HCT116 (cell line): Measurements from ENCODE around the gene VAMP3. TPM values are rescaled to one million over a fixed set of nuclear protein-coding genes. Genes with fewer than 3 reads are reported as not detected.

ENCODE experiments used
- ATAC-seq: fragments of 200-7000 bp; cut with Tn5 transposase; 2 replicates; pipeline ENCODE4 v1.9.1; 2020; ENCODE audit warnings: mild to moderate bottlenecking, moderate library complexity
- BruUV-seq: library from RNA; stranded (reverse); fragments of 400-500 nt; replicated peaks from 2 replicates; lab custom pipeline; 2021; lab: Mats Ljungman, UMichigan
- CTCF ChIA-PET: fragments of 300-600 bp; sonication (Branson Sonifier 250); formaldehyde crosslinking; loops from one replicate; lab custom pipeline; 2021; ENCODE audit warnings: antibody characterized with exemption; lab: Charles Lee
- POLR2A ChIA-PET: fragments of 300-600, 350-600 bp; sonication (Branson Sonifier 250); formaldehyde crosslinking; loops from one replicate; lab custom pipeline; 2021; ENCODE audit warnings: antibody characterized with exemption; lab: Charles Lee
- RAD21 ChIA-PET, 2 experiments: fragments of 300-600 bp; sonication (Branson Sonifier 250); formaldehyde crosslinking; loops; one replicate each; lab custom pipeline; 2023; ENCODE audit warnings: low total read pairs in 2 of 2; ENCODE audit not compliant: uncharacterized antibody in 2 of 2, unreplicated experiment in 2 of 2, low non-redundant PET in 1 of 2; lab: Charles Lee
- DNase-seq: peaks from one replicate; pipeline ENCODE4 v3.0.0-alpha.2; 2010; ENCODE audit warnings: low read depth, low spot score
- H2AFZ ChIP-seq: fragments of 200-600 bp; shearing (Covaris generic), sonication (generic); 2 replicates; pipeline ENCODE4 v1.6.1; 2017; ENCODE audit warnings: low read depth, mixed run types, mixed read lengths, antibody characterized with exemption, low read length; ENCODE audit not compliant: poor library complexity, severe bottlenecking
- H3K27ac ChIP-seq: 2 replicates; pipeline ENCODE4 v1.5.1; 2012; ENCODE audit warnings: low read depth, low read length
- H3K27me3 ChIP-seq: fragments of 200-600 bp; sonication (generic); 2 replicates; pipeline ENCODE4 v1.6.1; 2016; ENCODE audit warnings: mixed run types, low read length, mixed read lengths; ENCODE audit not compliant: insufficient read depth
- H3K36me3 ChIP-seq, 2 experiments: fragments of 200-500 bp in 1 of 2; fragments of 200-600 bp in 1 of 2; sonication (Bioruptor generic) in 1 of 2; sonication (generic) in 1 of 2; 2 replicates each; pipeline versions ENCODE4 v1.5.1 to v1.6.1; 2014 to 2016; ENCODE audit warnings: low read length in 2 of 2, inconsistent platforms in 1 of 2, mixed read lengths in 1 of 2, mixed run types in 1 of 2; ENCODE audit not compliant: insufficient read depth in 2 of 2, control insufficient read depth in 1 of 2
- H3K4me1 ChIP-seq, 2 experiments: fragments of 200-600 bp in 1 of 2; sonication (generic) in 1 of 2; 2 replicates each; pipeline versions ENCODE4 v1.5.1 to v1.6.1; 2012 to 2017; ENCODE audit warnings: low read length in 2 of 2, inconsistent platforms in 1 of 2, mild to moderate bottlenecking in 1 of 2, mixed read lengths in 1 of 2, mixed run types in 1 of 2, moderate library complexity in 1 of 2; ENCODE audit not compliant: insufficient read depth in 2 of 2, control insufficient read depth in 1 of 2
- H3K4me2 ChIP-seq: fragments of 200-600 bp; sonication (generic); 2 replicates; pipeline ENCODE4 v1.6.1; 2017; ENCODE audit warnings: mixed run types, low read length, mixed read lengths
- H3K4me3 ChIP-seq, 2 experiments: fragments of 200-600 bp in 1 of 2; sonication (generic) in 1 of 2; replicated peaks in 1 of 2; 2 replicates each; pipeline ENCODE4 v1.5.1; 2011 to 2016; ENCODE audit warnings: low read length in 2 of 2, control low read depth in 1 of 2, low read depth in 1 of 2, mild to moderate bottlenecking in 1 of 2, mixed read lengths in 1 of 2, mixed run types in 1 of 2
- H3K79me2 ChIP-seq: fragments of 200-600 bp; sonication (generic); 2 replicates; pipeline ENCODE4 v1.6.1; 2017; ENCODE audit warnings: mild to moderate bottlenecking, mixed run types, low read length, moderate library complexity, mixed read lengths; ENCODE audit not compliant: insufficient read depth
- H3K9ac ChIP-seq: fragments of 200-600 bp; sonication (generic); 2 replicates; pipeline ENCODE4 v1.6.1; 2016; ENCODE audit warnings: low read length, mixed read lengths
- H3K9me2 ChIP-seq: fragments of 200-600 bp; sonication (generic), shearing (Covaris generic); 2 replicates; pipeline ENCODE4 v1.6.1; 2017; ENCODE audit warnings: mixed run types, mild to moderate bottlenecking, moderate library complexity; ENCODE audit not compliant: insufficient read depth
- H3K9me3 ChIP-seq, 2 experiments: fragments of 200-500 bp in 1 of 2; fragments of 200-600 bp in 1 of 2; sonication (Bioruptor generic) in 1 of 2; sonication (generic) in 1 of 2; 2 replicates each; pipeline ENCODE4 v1.6.1; 2014 to 2017; ENCODE audit warnings: low read length in 2 of 2, mixed read lengths in 2 of 2, inconsistent platforms in 1 of 2, low read depth in 1 of 2, mild to moderate bottlenecking in 1 of 2, mixed run types in 1 of 2, moderate library complexity in 1 of 2; ENCODE audit not compliant: control insufficient read depth in 1 of 2, insufficient read depth in 1 of 2
- H4K20me1 ChIP-seq: fragments of 200-600 bp; sonication (generic), shearing (Covaris generic); 2 replicates; pipeline ENCODE4 v1.6.1; 2017; ENCODE audit warnings: mixed run types, mild to moderate bottlenecking, moderate library complexity; ENCODE audit not compliant: insufficient read depth
- ATF3 ChIP-seq: IDR thresholded peaks from 2 replicates; pipeline ENCODE4 v1.6.1; 2012
- CBX3 ChIP-seq: IDR thresholded peaks from 2 replicates; pipeline ENCODE4 v1.6.1; 2012; ENCODE audit warnings: low read depth
- CTCF ChIP-seq, 3 experiments: fragments of 200-600 bp in 1 of 3; sonication (generic) in 1 of 3; IDR thresholded peaks in 2 of 3; conservative IDR thresholded peaks in 1 of 3; 2 replicates each; pipeline ENCODE4 v1.5.1; 2012 to 2017; ENCODE audit warnings: low read depth in 2 of 3, low read length in 2 of 3, antibody characterized with exemption in 1 of 3, borderline replicate concordance in 1 of 3, control low read depth in 1 of 3, mild to moderate bottlenecking in 1 of 3, mixed read lengths in 1 of 3, mixed run types in 1 of 3, moderate library complexity in 1 of 3; ENCODE audit not compliant: insufficient read depth in 1 of 3
- EZH2 ChIP-seq: fragments of 200-600 bp; sonication (generic); IDR thresholded peaks from 2 replicates; pipeline ENCODE4 v1.6.1; 2017; ENCODE audit warnings: antibody characterized with exemption, mixed run types
- FOSL1 ChIP-seq: IDR thresholded peaks from 2 replicates; pipeline ENCODE4 v1.6.1; 2012; ENCODE audit warnings: low read depth
- JUND ChIP-seq: IDR thresholded peaks from 2 replicates; pipeline ENCODE4 v1.6.1; 2012
- MAX ChIP-seq: IDR thresholded peaks from 2 replicates; pipeline ENCODE4 v1.6.1; 2012
- POLR2AphosphoS5 ChIP-seq: IDR thresholded peaks from 2 replicates; pipeline ENCODE4 v1.6.1; 2011; ENCODE audit warnings: mild to moderate bottlenecking, low read depth, low read length, moderate library complexity
- SRF ChIP-seq: IDR thresholded peaks from 2 replicates; pipeline ENCODE4 v1.6.1; 2012; ENCODE audit warnings: low read depth
- ZFX ChIP-seq: fragments of 450-650 bp; IDR thresholded peaks from 2 replicates; pipeline ENCODE4 v1.6.1; 2017
- ZNF274 ChIP-seq: fragments of 200-500 bp; sonication (Bioruptor generic); IDR thresholded peaks from 2 replicates; pipeline ENCODE4 v1.6.1; 2014; ENCODE audit warnings: mild to moderate bottlenecking, low read depth, low read length, inconsistent platforms
- intact Hi-C: fragments of 100-400 bp; cut with micrococcal nuclease; formaldehyde crosslinking; loops from 2 replicates; pipeline ENCODE4 v1.10.0; 2022
- total RNA-seq: library from RNA; stranded (reverse); gene quantifications from one replicate; pipeline ENCODE4 v1.2.1, GENCODE V29; 2021; ENCODE audit not compliant: unreplicated experiment

VAMP3 gene
- total RNA-seq, 1 experiment from 2014 or later = 79.3 TPM

- H3K79me2 ChIP-seq = no peaks in the 10 kb centered on the region
- no peak overlapping the region for H3K4me3 ChIP-seq
- peaks cover 3 to 4% of the 10 kb centered on the region in 2 experiments; a peak in 2 of 4 replicates for H3K36me3 ChIP-seq
- no peak overlapping the region for H3K4me2 ChIP-seq
- ChIA-PET CTCF (no interaction called here), POLR2A (no interaction called here), RAD21 (no interaction called here)
- H4K20me1 ChIP-seq = no peaks in the 10 kb centered on the region
- H3K4me1 ChIP-seq = peaks cover 0 to 13% of the 10 kb centered on the region in 2 experiments; a peak in 3 of 4 replicates
- no peak overlapping the region for H3K9ac ChIP-seq
- BruUV-seq = no TSS peak
- no peaks in the 10 kb centered on the region for H3K9me3 ChIP-seq
- H3K27me3 ChIP-seq = no peaks in the 10 kb centered on the region
- intact Hi-C loops = no loop called here
- no peak overlapping the region for H3K27ac ChIP-seq
- H2AFZ ChIP-seq = no peak overlapping the region
- DNase-seq = no peak
- TF ChIP-seq ATF3 (no peak), MAX (no peak), JUND (no peak), EZH2 (no peak), POLR2AphosphoS5 (no peak), CBX3 (no peak), SRF (no peak), CTCF (IDR thresholded peaks at IDR 0.05 in 2 of 3, conservative IDR thresholded peaks at IDR 0.05 in 1 of 3; ENCODE audit: borderline replicate concordance in 1 of 3, insufficient read depth in 1 of 3, low read depth in 2 of 3, low read length in 2 of 3) (no peak), FOSL1 (no peak), ZFX (no peak), ZNF274 (no peak)
- TF ChIP-seq, all 23 proteins: peak for 0
- ATAC-seq = no peak
- H3K9me2 ChIP-seq = no peaks in the 10 kb centered on the region
These were observed 14.0 kb downstream of the VAMP3 start for GRCh38 chr1:7785108-7785507.
